Tibial nerve (tissue), 4 donors: ENCODE data around the gene OXCT2. TPM values are rescaled to one million over a fixed set of nuclear protein-coding genes. Genes with fewer than 3 reads are reported as not detected.
"Not testable (repeated sequence)": the region's sequence is repeated elsewhere in the genome, so short reads cannot be mapped to it uniquely, and the experiment has no call there.

Source experiments
- DNase-seq, 2 donors: peaks; one replicate each; pipeline ENCODE4 v3.0.0-alpha.2; 2019; ENCODE audit warnings: low spot score in 2 of 2
- H3K27ac ChIP-seq, 4 donors: fragments of 200-600 bp; sonication (generic) in 3 of 4; one replicate each; pipeline ENCODE4 v1.5.1; 2017 to 2019; ENCODE audit warnings: mild to moderate bottlenecking in 1 of 4
- H3K27me3 ChIP-seq, 2 donors: fragments of 200-600 bp; sonication (generic) in 1 of 2; one replicate each; pipeline versions ENCODE4 v1.5.1 to v1.6.0; 2017 to 2019
- H3K36me3 ChIP-seq, 3 donors: fragments of 200-600 bp; sonication (generic); one replicate each; pipeline ENCODE4 v1.5.1; 2018 to 2019
- H3K4me1 ChIP-seq, 4 donors: fragments of 200-600 bp; sonication (generic) in 3 of 4; one replicate each; pipeline ENCODE4 v1.5.1; 2017 to 2019
- H3K4me3 ChIP-seq, 4 donors: fragments of 200-600 bp; sonication (generic) in 3 of 4; one replicate each; pipeline ENCODE4 v1.5.1; 2017 to 2019; ENCODE audit warnings: mild to moderate bottlenecking in 1 of 4, moderate library complexity in 1 of 4
- H3K9me3 ChIP-seq, 4 donors: fragments of 200-600 bp; sonication (generic) in 3 of 4; one replicate each; pipeline ENCODE4 v1.5.1; 2017 to 2019
- CTCF ChIP-seq, 5 experiments: fragments of 200-600 bp in 3 of 5; fragments of 450-650 bp in 2 of 5; sonication (generic) in 3 of 5; IDR thresholded peaks; one replicate each; pipeline ENCODE4 v1.5.1; 2016 to 2019; ENCODE audit warnings: antibody characterized with exemption in 5 of 5, mild to moderate bottlenecking in 3 of 5, moderate library complexity in 2 of 5
- EP300 ChIP-seq, 2 donors: sonication (generic); formaldehyde crosslinking; IDR thresholded peaks; one replicate each; pipeline ENCODE4 v1.6.1; 2017; ENCODE audit warnings: antibody characterized with exemption in 2 of 2, mild to moderate bottlenecking in 1 of 2
- POLR2A ChIP-seq, 2 donors: fragments of 450-650 bp; IDR thresholded peaks; one replicate each; pipeline ENCODE4 v1.6.1; 2017; ENCODE audit warnings: antibody characterized with exemption in 2 of 2, mild to moderate bottlenecking in 2 of 2, moderate library complexity in 2 of 2
- WGBS, 2 donors: methylation state at CpG; one replicate each; pipeline ENCODE4 v1.1.5; 2018; 5-methylcytosine and 5-hydroxymethylcytosine counted together
- total RNA-seq, 4 donors: library from RNA; depleted of rRNA; stranded (reverse); fragments of >200 nt; gene quantifications; one replicate each; pipeline ENCODE4 v1.1.0, GENCODE V29; 2016

The OXCT2 gene
- total RNA-seq, 4 donors from 2014 or later, result 4.5 to 22.2 (median 8.4) TPM

DNA sequence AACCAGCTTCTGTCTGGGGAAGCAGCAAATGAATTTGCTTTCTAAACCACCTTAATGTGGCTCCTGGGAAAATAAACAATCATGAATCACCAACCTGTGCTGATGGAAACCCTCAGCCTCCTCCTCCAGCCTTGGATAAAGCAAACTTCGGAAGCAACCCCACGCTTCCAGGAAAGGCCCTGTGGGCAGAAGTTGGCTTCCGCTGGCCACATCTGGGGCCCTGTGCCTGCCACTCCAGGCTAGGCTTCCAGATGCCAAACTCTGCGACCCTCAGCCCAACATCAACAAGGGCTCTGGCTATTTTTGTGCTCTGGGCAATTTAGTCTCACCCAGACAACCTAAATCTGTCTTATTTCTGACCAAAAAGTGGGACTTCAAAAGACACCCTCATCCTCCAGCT is 6.2 kb upstream of the OXCT2 start:
- DNase-seq, result no peak
- TF ChIP-seq POLR2A (IDR thresholded peaks at IDR 0.05) (no peak), EP300 (IDR thresholded peaks at IDR 0.05) (no peak)

DNA sequence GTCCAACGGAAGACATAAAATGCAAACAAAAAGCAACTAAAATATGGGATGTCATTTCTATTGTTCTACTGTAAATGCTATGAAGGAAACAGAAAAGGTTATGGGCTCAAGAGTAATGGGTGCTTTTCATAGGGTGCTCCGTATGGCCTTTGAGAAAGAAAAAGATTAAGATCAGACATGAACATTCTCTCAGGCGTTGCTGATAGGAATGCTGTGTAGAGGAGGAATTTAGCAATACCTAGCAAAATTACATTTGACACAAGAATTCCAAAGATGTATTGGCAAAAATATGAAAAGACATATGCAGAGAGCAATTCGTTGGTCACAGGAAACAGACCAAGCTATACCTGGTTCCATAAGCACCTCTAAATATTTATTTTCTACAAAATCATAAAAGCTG is 5.7 kb upstream of the OXCT2 start:
- H3K36me3 ChIP-seq, result no peaks in the 10 kb centered on the region
- H3K4me3 ChIP-seq, result no peak overlapping the region
- peak overlapping the region in 2 of 4 donors; percentile 21 to 54 for H3K27ac ChIP-seq
- TF ChIP-seq CTCF (IDR thresholded peaks at IDR 0.05) (no peak), EP300 (IDR thresholded peaks at IDR 0.05) (no peak), POLR2A (IDR thresholded peaks at IDR 0.05) (no peak)
- WGBS, 2 donors, result 45% methylated on average over 4 of the region's 4 CpGs
- DNase-seq, result no peak
- no peaks in the 10 kb centered on the region for H3K9me3 ChIP-seq
- no peaks in the 10 kb centered on the region for H3K27me3 ChIP-seq
- H3K4me1 ChIP-seq, result peaks cover 0 to 28% (median 5%) of the 10 kb centered on the region in 4 donors

More for the DNA sequence above, 6.2 kb upstream of the OXCT2 start:
- Histone ChIP-seq H3K4me1 (peaks cover 0 to 28% (median 5%) of the 10 kb centered on the region in 4 donors), H3K27ac (peak overlapping the region in 2 of 4 donors; percentile 50 to 54), H3K27me3 (no peaks in the 10 kb centered on the region), H3K9me3 (no peaks in the 10 kb centered on the region), H3K4me3 (no peak overlapping the region), H3K36me3 (no peaks in the 10 kb centered on the region)
- WGBS, 2 donors, result 44 to 67% methylated on average over 4 of the region's 4 CpGs

DNA sequence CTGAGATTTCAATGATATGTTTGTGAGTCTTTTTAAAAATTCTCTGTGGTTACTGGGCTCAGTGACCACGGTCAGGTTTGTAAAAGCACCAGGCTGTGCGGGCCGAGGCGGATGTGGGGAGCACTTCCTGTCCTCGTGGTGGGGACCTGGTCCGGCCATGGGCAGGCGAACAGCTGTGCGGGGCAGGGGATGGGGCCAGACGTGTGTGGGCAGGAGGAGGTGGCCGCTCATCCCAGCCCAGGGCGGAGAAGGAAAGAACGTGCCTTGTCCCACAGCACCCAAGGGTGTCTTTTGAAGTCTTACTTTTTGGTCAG is 5.2 kb upstream of the OXCT2 start:
- no peak for DNase-seq
- H3K4me3 ChIP-seq, result no peak overlapping the region
- 37 to 49% methylated on average over 12 of the region's 12 CpGs for WGBS, 2 donors
- peak overlapping the region in 3 of 4 donors; percentile 21 to 54 (median 30) for H3K27ac ChIP-seq
- H3K4me1 ChIP-seq, result peaks cover 0 to 28% (median 5%) of the 10 kb centered on the region in 4 donors
- TF ChIP-seq EP300 (IDR thresholded peaks at IDR 0.05), result no peak
- no peak for TF ChIP-seq CTCF (IDR thresholded peaks at IDR 0.05)
- TF ChIP-seq POLR2A (IDR thresholded peaks at IDR 0.05), result no peak
- H3K27me3 ChIP-seq, result no peaks in the 10 kb centered on the region
- no peaks in the 10 kb centered on the region for H3K36me3 ChIP-seq
- no peaks in the 10 kb centered on the region for H3K9me3 ChIP-seq

DNA sequence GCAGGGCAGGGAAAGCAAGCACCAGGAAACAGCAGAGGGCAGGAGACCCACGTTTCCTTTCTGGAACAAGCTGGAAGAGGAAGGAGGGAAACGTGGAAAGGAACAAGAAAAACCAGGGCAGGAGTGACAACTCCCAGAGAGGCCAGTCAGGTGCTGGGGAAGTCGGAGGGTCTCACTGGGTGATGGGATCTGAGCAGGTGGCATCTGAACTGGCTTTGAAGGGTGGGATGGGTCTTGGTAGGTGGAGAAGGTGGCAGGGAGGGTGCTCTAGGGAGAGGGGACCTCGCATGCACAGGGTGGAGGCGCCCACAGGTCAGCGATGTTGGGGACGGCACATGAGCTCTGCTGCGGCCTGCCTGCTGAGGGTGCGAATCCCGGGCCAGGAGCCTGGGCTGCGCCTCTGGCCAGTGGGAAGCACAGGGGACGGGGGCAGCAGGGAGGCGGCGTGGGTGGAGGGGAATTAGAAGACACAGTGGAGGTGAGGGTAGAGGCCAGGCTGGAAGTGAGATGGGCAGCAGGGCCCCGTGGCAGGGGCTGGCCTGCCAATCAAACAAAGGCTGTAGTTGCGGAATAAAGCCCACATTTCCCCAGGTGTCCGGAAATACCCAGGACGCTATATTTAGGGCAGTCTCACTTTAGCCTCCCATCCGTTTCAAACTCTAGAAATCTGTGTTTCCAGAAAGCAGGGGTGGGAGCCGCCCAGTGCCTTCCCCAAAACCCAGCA is 4.7 kb upstream of the OXCT2 start:
- H3K9me3 ChIP-seq, H3K4me3 ChIP-seq, H3K36me3 ChIP-seq, DNase-seq, H3K27me3 ChIP-seq: not testable (repeated sequence)
- Histone ChIP-seq H3K27ac (peak overlapping the region in 3 of 4 donors; percentile 21 to 54 (median 30)), H3K4me1 (peaks cover 0 to 28% (median 5%) of the 10 kb centered on the region in 4 donors)
- WGBS, 2 donors, result 57 to 63% methylated on average over 8 to 9 of the region's 20 CpGs

GRCh38 chr1:39775141-39775540 is 4.0 kb upstream of the OXCT2 start:
- not testable (repeated sequence) for H3K4me3 ChIP-seq, H3K27ac ChIP-seq, H3K27me3 ChIP-seq, DNase-seq, H3K9me3 ChIP-seq, H3K36me3 ChIP-seq
- H3K4me1 ChIP-seq, result peaks cover 0 to 28% (median 5%) of the 10 kb centered on the region in 4 donors
- WGBS, 2 donors, result 49 to 72% methylated on average over 2 to 11 of the region's 11 CpGs

DNA sequence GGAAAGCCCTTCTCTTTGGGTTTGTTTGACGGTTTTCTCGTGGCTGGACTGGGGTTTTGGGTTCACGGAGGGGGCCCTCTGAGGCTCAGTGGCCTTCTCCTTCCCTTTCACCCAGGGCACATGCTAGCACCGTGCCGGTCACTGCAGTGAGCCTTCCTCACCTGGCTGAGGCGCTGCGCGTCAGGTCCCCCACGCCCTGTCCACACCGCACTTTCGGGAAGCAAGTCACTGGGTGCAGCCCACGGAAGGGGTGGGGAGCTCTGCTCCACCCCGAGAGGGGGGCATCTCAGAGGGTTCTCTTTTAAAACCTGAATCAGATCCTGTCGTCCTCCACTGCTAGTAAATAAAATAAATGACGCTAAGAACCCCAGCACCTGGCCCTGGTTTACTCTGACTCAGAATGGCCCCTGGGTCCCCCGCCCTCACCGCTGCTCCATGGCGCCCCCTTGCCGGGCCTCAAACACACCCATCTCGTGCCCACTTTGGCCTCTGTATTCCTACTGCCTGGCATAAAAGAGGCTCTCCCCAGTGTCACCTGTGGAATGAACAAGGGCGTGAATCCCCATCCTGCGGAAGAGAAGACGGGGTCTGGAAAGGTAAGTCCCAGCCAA is 2.3 kb upstream of the OXCT2 start:
- H3K27me3 ChIP-seq, H3K27ac ChIP-seq, H3K4me3 ChIP-seq, H3K36me3 ChIP-seq, DNase-seq, H3K9me3 ChIP-seq: not testable (repeated sequence)
- H3K4me1 ChIP-seq, result peaks cover 0 to 15% (median 5%) of the 10 kb centered on the region in 4 donors
- WGBS, 2 donors, result no CpG with 5 or more reads among the region's 23 CpGs

DNA sequence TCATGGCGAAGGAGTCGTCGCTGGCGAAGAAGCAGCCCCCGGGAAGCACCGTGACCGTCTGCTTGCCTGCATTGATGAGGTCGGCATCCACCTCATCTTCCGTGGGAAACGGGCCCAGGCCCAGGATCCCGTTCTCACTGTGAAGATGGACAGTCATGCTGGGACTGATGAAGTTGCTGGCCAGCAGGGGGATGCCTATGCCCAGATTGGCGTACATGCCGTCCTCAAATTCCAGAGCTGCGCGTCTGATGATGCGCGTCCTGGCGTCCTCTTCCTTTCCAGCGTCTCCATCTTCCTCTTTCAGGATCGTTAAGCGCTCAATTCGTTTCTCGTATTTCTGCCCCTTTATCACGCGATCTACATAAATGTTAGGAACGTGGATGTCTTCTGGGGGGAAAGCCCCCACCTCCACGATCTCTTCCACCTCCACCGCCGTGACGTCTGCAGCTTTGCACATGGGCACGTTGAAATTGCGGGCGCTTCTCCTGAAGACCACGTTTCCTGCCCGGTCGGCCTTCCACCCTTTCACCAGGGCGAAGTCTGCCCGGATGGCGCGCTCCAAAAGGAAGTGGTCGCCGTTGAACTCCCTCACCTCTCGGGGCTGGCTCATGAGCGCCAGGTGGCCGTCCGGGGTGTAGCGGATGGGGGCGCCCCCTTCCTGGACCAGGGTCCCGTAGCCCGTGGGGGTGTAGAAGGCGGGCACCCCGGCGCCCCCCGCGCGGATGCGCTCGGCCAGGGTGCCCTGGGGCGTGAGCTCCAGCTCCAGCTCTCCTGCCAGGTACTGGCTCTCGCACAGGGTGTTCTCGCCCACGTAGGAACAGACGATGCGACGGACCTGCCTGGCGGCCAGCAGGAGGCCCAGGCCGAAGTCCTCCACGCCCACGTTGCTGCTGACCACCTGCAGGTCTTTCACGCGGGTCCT is 787 bp downstream of the OXCT2 start:
- not testable (repeated sequence) for H3K4me1 ChIP-seq, H3K36me3 ChIP-seq, H3K27me3 ChIP-seq, H3K27ac ChIP-seq, DNase-seq, H3K9me3 ChIP-seq, H3K4me3 ChIP-seq
- 50 to 51% methylated on average over 24 to 31 of the region's 71 CpGs for WGBS, 2 donors

- not testable (repeated sequence) for DNase-seq, H3K4me1 ChIP-seq, H3K9me3 ChIP-seq, H3K4me3 ChIP-seq, H3K36me3 ChIP-seq, H3K27ac ChIP-seq, H3K27me3 ChIP-seq
- WGBS, 2 donors, result 88% methylated on average over 11 to 18 of the region's 19 CpGs
These were observed 1.6 kb downstream of the OXCT2 start for GRCh38 chr1:39769502-39769901.

- not testable (repeated sequence) for DNase-seq, H3K4me1 ChIP-seq, H3K27me3 ChIP-seq, H3K9me3 ChIP-seq, H3K27ac ChIP-seq, H3K4me3 ChIP-seq
- H3K36me3 ChIP-seq, result peaks cover 0 to 20% (median 0%) of the 10 kb centered on the region in 3 donors
- 41 to 43% methylated on average over 3 of the region's 5 CpGs for WGBS, 2 donors
These were observed 4.7 kb downstream of the OXCT2 start for GRCh38 chr1:39766466-39766865.

DNA sequence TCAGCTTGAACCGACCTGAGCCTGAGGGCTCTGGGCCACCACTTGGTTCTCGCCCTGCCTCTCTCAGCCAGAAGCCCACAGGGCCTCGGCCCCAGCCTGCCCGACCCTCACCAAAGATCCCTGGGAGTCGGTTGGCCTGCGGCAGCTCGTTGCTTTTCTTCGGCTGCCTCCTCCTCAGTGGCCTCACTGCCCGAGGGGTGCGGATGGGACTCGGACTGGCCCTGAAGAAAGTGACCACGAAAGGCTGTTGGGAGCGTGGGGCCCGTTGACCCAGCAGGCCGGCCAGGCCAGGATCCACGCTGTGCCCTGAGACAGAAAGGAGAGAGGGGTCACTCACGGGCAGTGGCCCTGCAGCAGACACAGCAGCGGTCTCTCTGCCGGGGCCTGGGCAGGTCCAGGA is 6.6 kb downstream of the OXCT2 start:
- not testable (repeated sequence) for H3K4me3 ChIP-seq, H3K27me3 ChIP-seq, H3K4me1 ChIP-seq, H3K9me3 ChIP-seq, H3K27ac ChIP-seq, DNase-seq
- WGBS, 2 donors, result no CpG with 5 or more reads among the region's 19 CpGs
- peaks cover 0 to 40% (median 0%) of the 10 kb centered on the region in 3 donors for H3K36me3 ChIP-seq
